Progenitor cell of endocrine pancreas (in vitro differentiated cells): ENCODE measurements around the gene PCDHGB7. TPM values are rescaled to one million over a fixed set of nuclear protein-coding genes. Genes with fewer than 3 reads are reported as not detected.
A peak's percentile ranks its signal among the peaks of the same experiment; 100 is the strongest.
"Not testable (repeated sequence)": the region's sequence is repeated elsewhere in the genome, so short reads cannot be mapped to it uniquely, and the experiment has no call there.

Source experiments
- DNase-seq: peaks from one replicate; pipeline ENCODE4 v3.0.0; 2021; ENCODE audit warnings: low spot score; ENCODE audit not compliant: unreplicated experiment
- H3K27ac Mint-ChIP-seq: 2 replicates; pipeline ENCODE4 v1.8.0; 2021; ENCODE audit warnings: mild to moderate bottlenecking, moderate library complexity, mixed read lengths
- H3K27me3 Mint-ChIP-seq: 2 replicates; pipeline ENCODE4 v1.8.0; 2021; ENCODE audit warnings: mixed read lengths
- H3K36me3 Mint-ChIP-seq: 2 replicates; pipeline ENCODE4 v1.8.0; 2022; ENCODE audit warnings: mixed read lengths; ENCODE audit not compliant: insufficient read depth
- H3K4me1 Mint-ChIP-seq: 2 replicates; pipeline ENCODE4 v1.8.0; 2021; ENCODE audit warnings: low read depth, mixed read lengths
- H3K4me3 Mint-ChIP-seq: 2 replicates; pipeline ENCODE4 v1.8.0; 2021; ENCODE audit warnings: low read depth, mild to moderate bottlenecking, moderate library complexity, mixed read lengths
- H3K9me3 Mint-ChIP-seq: 2 replicates; pipeline ENCODE4 v1.8.0; 2021; ENCODE audit warnings: low read depth, mixed read lengths
- CTCF ChIP-seq: fragments of 200-600 bp; sonication (generic); IDR thresholded peaks from one replicate; pipeline ENCODE4 v1.5.0; 2021; ENCODE audit warnings: antibody characterized with exemption, mild to moderate bottlenecking; ENCODE audit not compliant: unreplicated experiment
- total RNA-seq: library from RNA; stranded (reverse); gene quantifications from 2 replicates; pipeline ENCODE4 v1.2.1, GENCODE V29; 2021

Gene PCDHGB7
- total RNA-seq, 1 donor from 2014 or later, result 6.0 TPM

- Mint-ChIP-seq H3K27me3 (no peaks in the 10 kb centered on the region), H3K36me3 (peaks cover 41% of the 10 kb centered on the region), H3K9me3 (peaks cover 45% of the 10 kb centered on the region), H3K27ac (no peak within 1 kb of the TSS), H3K4me1 (no peaks in the 10 kb centered on the region), H3K4me3 (no peak within 1 kb of the TSS)
- DNase-seq, result no peak
- TF ChIP-seq CTCF, result no peak
Measured at GRCh38 chr5:141402553-141403243, 14.8 kb upstream of the PCDHGB7 start, which contains the start of gene PCDHGA9. Gene PCDHGA9, plus strand, starts transcription at chr5:141402778. Its CDS starts 175 bp downstream, at chr5:141402953.

DNA sequence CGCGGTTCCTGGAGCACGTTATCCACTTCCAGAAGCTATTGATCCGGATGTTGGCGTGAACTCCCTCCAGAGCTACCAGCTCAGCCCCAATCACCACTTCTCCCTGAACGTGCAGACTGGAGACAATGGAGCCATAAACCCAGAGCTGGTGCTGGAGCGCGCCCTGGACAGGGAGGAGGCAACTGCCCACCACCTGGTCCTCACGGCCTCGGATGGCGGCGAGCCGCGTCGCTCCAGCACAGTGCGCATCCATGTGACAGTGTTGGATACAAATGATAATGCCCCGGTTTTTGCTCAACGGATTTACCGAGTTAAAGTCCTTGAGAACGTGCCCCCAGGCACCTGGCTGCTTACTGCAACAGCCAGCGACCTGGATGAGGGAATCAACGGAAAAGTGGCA is 14.1 kb upstream of the PCDHGB7 start:
- no peaks in the 10 kb centered on the region for H3K27me3 Mint-ChIP-seq
- H3K4me3 Mint-ChIP-seq, result no peak overlapping the region
- H3K9me3 Mint-ChIP-seq, result peaks cover 48% of the 10 kb centered on the region
- TF ChIP-seq CTCF, result no peak
- H3K4me1 Mint-ChIP-seq, result peaks cover 2% of the 10 kb centered on the region
- DNase-seq, result no peak
- H3K27ac Mint-ChIP-seq, result no peak overlapping the region
- peaks cover 45% of the 10 kb centered on the region for H3K36me3 Mint-ChIP-seq

- Mint-ChIP-seq H3K27ac (peak within 1 kb of the TSS; percentile 98), H3K36me3 (peaks cover 47% of the 10 kb centered on the region)
Measured at GRCh38 chr5:141407790-141408505, 9.5 kb upstream of the PCDHGB7 start, which contains the start of gene PCDHGB6. Gene PCDHGB6, plus strand, starts transcription at chr5:141408021. Its CDS starts 182 bp downstream, at chr5:141408203.

GRCh38 chr5:141409598-141410306 is 7.7 kb upstream of the PCDHGB7 start:
- Mint-ChIP-seq H3K4me1 (peaks cover 2% of the 10 kb centered on the region), H3K27ac (peak overlapping the region; percentile 93), H3K27me3 (no peaks in the 10 kb centered on the region), H3K36me3 (peaks cover 57% of the 10 kb centered on the region), H3K9me3 (peaks cover 44% of the 10 kb centered on the region), H3K4me3 (no peak overlapping the region)
- DNase-seq, result no peak
- no peak for TF ChIP-seq CTCF

More at GRCh38 chr5:141407790-141408505, 9.5 kb upstream of the PCDHGB7 start, which contains the start of gene PCDHGB6:
- not testable (repeated sequence) for H3K27me3 Mint-ChIP-seq, H3K4me1 Mint-ChIP-seq
- DNase-seq, result peak; percentile 51
- TF ChIP-seq CTCF, result peak; percentile 74
- H3K9me3 Mint-ChIP-seq, result peaks cover 43% of the 10 kb centered on the region
- peak within 1 kb of the TSS; percentile 86 for H3K4me3 Mint-ChIP-seq

DNA sequence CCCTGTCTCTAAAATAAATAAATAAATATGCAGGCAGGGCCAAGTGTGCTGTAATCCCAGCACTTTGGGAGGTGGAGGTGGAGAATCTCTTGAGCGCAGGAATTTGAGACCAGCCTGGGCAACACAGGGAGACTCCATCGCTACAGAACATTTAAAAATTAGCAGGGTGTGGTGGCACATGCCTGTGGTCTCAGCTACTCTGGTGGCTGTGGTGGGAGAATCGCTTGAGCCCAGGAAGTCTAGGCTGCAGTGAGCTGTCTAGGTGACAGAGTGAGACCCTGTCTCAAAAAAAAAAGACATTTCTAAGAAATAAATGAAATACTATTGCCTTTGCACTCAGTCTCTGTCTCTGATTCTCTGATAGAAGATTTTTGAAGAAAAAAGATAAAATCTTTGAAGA is 5.9 kb upstream of the PCDHGB7 start:
- Mint-ChIP-seq H3K27ac (no peak overlapping the region), H3K27me3 (no peaks in the 10 kb centered on the region), H3K4me1 (peaks cover 2% of the 10 kb centered on the region), H3K9me3 (peaks cover 48% of the 10 kb centered on the region), H3K4me3 (no peak overlapping the region), H3K36me3 (peaks cover 62% of the 10 kb centered on the region)
- no peak for DNase-seq
- TF ChIP-seq CTCF, result no peak
